Skin of body (tissue), 2 donors: ENCODE measurements around the gene YWHAB. TPM values are rescaled to one million over a fixed set of nuclear protein-coding genes. Genes with fewer than 3 reads are reported as not detected.
"Not testable (repeated sequence)": the region's sequence is repeated elsewhere in the genome, so short reads cannot be mapped to it uniquely, and the experiment has no call there.

Experiments
- DNase-seq: peaks from one replicate; lab custom pipeline; 2025; lab: John Stamatoyannopoulos, UW
- total RNA-seq: library from RNA; depleted of rRNA; stranded (reverse); fragments of >200 nt; gene quantifications from one replicate; pipeline ENCODE4 v1.2.3, GENCODE V29; 2014

The YWHAB gene
- total RNA-seq, 1 donor from 2014 or later: 87.6 TPM

GRCh38 chr20:44866703-44867335, 18.7 kb upstream of the YWHAB start:
- no peak for DNase-seq

- no peak for DNase-seq
These were observed 16.0 kb upstream of the YWHAB start for GRCh38 chr20:44869471-44869870.

GRCh38 chr20:44882360-44882759, 3.1 kb upstream of the YWHAB start:
- DNase-seq: not testable (repeated sequence)

GRCh38 chr20:44883214-44883902, 2.1 kb upstream of the YWHAB start:
- no peak for DNase-seq

- no peak for DNase-seq
These were observed 556 bp upstream of the YWHAB start for GRCh38 chr20:44884907-44885391.

- DNase-seq: no peak
These were observed 754 bp downstream of the YWHAB start for GRCh38 chr20:44886266-44886651.

GRCh38 chr20:44886828-44887227, 1.3 kb downstream of the YWHAB start:
- DNase-seq: no peak

GRCh38 chr20:44887466-44887865, 2.0 kb downstream of the YWHAB start:
- no peak for DNase-seq

- no peak for DNase-seq
These were observed 3.0 kb downstream of the YWHAB start for GRCh38 chr20:44888226-44889103.

GRCh38 chr20:44891826-44892225, 6.3 kb downstream of the YWHAB start:
- DNase-seq: no peak

- no peak for DNase-seq
These were observed 9.5 kb downstream of the YWHAB start for GRCh38 chr20:44894959-44895358.

- no peak for DNase-seq
These were observed 11.1 kb downstream of the YWHAB start for GRCh38 chr20:44896583-44896982.

- no peak for DNase-seq
These were observed 11.6 kb downstream of the YWHAB start for GRCh38 chr20:44897133-44897532.

GRCh38 chr20:44900231-44900854, 14.8 kb downstream of the YWHAB start:
- no peak for DNase-seq

GRCh38 chr20:44901974-44902373, 16.5 kb downstream of the YWHAB start:
- no peak for DNase-seq

- no peak for DNase-seq
These were observed 18.9 kb downstream of the YWHAB start for GRCh38 chr20:44904377-44904776.

GRCh38 chr20:44908987-44909871, 23.7 kb downstream of the YWHAB start:
- DNase-seq: no peak

GRCh38 chr20:44909872-44910689, 24.6 kb downstream of the YWHAB start, which contains the start of gene PABPC1L:
PABPC1L (plus strand) TSS chr20:44910060; CDS start chr20:44910144, 84 bp downstream.
- DNase-seq: no peak

- no peak for DNase-seq
These were observed 25.3 kb downstream of the YWHAB start for GRCh38 chr20:44910690-44911262.
